Ishikawa (cell line): Measurements from ENCODE around the gene RAB19.
A peak's percentile ranks its signal among the peaks of the same experiment; 100 is the strongest.

Source experiments
- CEBPB ChIP-seq: IDR thresholded peaks from 2 replicates; pipeline ENCODE4 v1.6.1; 2012
- CREB1 ChIP-seq: IDR thresholded peaks from 2 replicates; pipeline ENCODE4 v1.6.1; 2012; ENCODE audit warnings: low read depth
- EGR1 ChIP-seq: IDR thresholded peaks from 2 replicates; pipeline ENCODE4 v1.6.1; 2012
- EP300 ChIP-seq: IDR thresholded peaks from 2 replicates; pipeline ENCODE4 v1.6.1; 2012; ENCODE audit warnings: borderline replicate concordance
- FOXM1 ChIP-seq: IDR thresholded peaks from 2 replicates; pipeline ENCODE4 v1.6.1; 2012; ENCODE audit warnings: low read depth, borderline replicate concordance
- NFIC ChIP-seq: IDR thresholded peaks from 2 replicates; pipeline ENCODE4 v1.6.1; 2012
- RAD21 ChIP-seq: IDR thresholded peaks from 2 replicates; pipeline ENCODE4 v1.6.1; 2012; ENCODE audit warnings: low read depth
- TAF1 ChIP-seq: IDR thresholded peaks from 2 replicates; pipeline ENCODE4 v1.6.1; 2012; ENCODE audit warnings: low read depth, mild to moderate bottlenecking
- TCF12 ChIP-seq: IDR thresholded peaks from 2 replicates; pipeline ENCODE4 v1.6.1; 2012; ENCODE audit warnings: low read depth
- TEAD4 ChIP-seq: IDR thresholded peaks from 2 replicates; pipeline ENCODE4 v1.6.1; 2012
- YY1 ChIP-seq: IDR thresholded peaks from 2 replicates; pipeline ENCODE4 v1.6.1; 2012; ENCODE audit warnings: low read depth
- ZBTB7A ChIP-seq: IDR thresholded peaks from 2 replicates; pipeline ENCODE4 v1.6.1; 2012; ENCODE audit warnings: low read depth
- TF ChIP-seq, protein P1 (sequence below): IDR thresholded peaks from 2 replicates; pipeline ENCODE4 v1.6.1; 2012; ENCODE audit warnings: low read depth, mild to moderate bottlenecking
- TF ChIP-seq, protein P2 (sequence below): IDR thresholded peaks from 2 replicates; pipeline ENCODE4 v1.6.1; 2012
- TF ChIP-seq, protein P3 (sequence below): IDR thresholded peaks from 2 replicates; pipeline ENCODE4 v1.6.1; 2012

Gene RAB19

DNA sequence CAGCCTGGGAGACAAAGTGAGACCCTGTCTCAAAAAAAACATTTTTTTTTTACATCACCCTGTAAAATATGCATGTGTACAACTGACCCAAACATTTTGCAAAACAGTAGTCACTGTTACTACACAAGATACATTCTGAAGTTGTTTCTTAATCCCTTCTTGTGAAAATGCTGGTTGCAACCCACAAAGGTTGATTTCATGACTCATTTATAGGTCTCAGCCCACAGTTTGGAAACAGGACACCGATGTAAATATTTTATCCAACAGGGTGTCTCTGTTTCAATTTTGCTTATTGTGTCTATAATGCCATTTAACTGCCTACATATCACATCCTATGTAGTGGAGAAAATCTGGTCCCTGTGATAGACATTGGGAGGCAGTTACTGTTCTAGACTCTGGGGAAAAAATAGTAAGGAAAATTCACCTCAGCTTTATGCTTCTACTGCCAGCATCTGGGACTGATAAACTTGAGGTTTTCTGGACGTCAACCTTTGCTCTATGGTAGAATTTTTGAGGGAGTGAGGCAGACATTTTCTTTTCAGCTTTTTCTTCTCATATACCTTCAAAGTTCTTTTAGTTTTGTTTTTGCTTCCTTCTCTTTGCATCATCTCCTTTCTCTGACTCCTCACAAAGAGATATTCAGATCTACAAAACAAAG, 1.6 kb upstream of the RAB19 start:
- TF ChIP-seq TCF12: no peak
- TF ChIP-seq, protein P1, sequence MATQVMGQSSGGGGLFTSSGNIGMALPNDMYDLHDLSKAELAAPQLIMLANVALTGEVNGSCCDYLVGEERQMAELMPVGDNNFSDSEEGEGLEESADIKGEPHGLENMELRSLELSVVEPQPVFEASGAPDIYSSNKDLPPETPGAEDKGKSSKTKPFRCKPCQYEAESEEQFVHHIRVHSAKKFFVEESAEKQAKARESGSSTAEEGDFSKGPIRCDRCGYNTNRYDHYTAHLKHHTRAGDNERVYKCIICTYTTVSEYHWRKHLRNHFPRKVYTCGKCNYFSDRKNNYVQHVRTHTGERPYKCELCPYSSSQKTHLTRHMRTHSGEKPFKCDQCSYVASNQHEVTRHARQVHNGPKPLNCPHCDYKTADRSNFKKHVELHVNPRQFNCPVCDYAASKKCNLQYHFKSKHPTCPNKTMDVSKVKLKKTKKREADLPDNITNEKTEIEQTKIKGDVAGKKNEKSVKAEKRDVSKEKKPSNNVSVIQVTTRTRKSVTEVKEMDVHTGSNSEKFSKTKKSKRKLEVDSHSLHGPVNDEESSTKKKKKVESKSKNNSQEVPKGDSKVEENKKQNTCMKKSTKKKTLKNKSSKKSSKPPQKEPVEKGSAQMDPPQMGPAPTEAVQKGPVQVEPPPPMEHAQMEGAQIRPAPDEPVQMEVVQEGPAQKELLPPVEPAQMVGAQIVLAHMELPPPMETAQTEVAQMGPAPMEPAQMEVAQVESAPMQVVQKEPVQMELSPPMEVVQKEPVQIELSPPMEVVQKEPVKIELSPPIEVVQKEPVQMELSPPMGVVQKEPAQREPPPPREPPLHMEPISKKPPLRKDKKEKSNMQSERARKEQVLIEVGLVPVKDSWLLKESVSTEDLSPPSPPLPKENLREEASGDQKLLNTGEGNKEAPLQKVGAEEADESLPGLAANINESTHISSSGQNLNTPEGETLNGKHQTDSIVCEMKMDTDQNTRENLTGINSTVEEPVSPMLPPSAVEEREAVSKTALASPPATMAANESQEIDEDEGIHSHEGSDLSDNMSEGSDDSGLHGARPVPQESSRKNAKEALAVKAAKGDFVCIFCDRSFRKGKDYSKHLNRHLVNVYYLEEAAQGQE: no peak
- no peak for TF ChIP-seq YY1
- TF ChIP-seq NFIC: no peak
- no peak for TF ChIP-seq TAF1
- TF ChIP-seq, protein P2, sequence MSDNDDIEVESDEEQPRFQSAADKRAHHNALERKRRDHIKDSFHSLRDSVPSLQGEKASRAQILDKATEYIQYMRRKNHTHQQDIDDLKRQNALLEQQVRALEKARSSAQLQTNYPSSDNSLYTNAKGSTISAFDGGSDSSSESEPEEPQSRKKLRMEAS: no peak
- no peak for TF ChIP-seq ZBTB7A
- no peak for TF ChIP-seq EP300
- TF ChIP-seq RAD21: no peak
- TF ChIP-seq CEBPB: no peak

DNA sequence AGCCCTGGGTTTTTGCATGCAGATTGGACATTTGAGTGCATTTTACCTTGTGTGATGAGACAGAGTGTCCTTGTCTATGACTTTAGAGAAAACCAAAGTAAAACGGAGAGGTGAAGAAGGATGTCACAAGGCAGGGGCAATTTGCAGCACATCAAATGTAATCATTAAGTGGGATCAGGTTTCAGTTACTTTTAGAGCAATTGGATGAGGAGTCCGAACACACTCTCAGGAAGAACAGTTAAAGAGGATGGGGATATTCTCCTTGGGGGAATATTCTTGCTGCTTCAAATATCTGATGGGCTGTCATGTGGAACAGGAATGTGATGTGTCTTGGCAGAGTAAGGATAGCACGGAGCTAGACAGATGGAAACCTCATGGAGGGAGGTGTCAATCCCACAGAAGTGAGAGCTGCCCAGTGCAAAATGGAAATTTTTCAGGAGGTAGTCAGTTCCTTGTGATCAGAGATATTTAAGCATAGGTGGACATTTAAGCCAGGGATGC, 757 bp downstream of the RAB19 start:
- no peak for TF ChIP-seq YY1
- peak; percentile 92 for TF ChIP-seq TEAD4
- TF ChIP-seq, protein P2: 0 out of 2 replicates have a peak, but pooled peaks have one; percentile 20

GRCh38 chr7:140415361-140415760, 11.5 kb downstream of the RAB19 start:
- TF ChIP-seq EP300: no peak
- TF ChIP-seq RAD21: no peak
- no peak for TF ChIP-seq TEAD4
- TF ChIP-seq, protein P2: no peak
- TF ChIP-seq TCF12: no peak

- TF ChIP-seq EGR1 (no peak), CREB1 (no peak), RAD21 (no peak), NFIC (no peak), FOXM1 (no peak), EP300 (no peak), CEBPB (no peak)
- TF ChIP-seq, protein P2: no peak
These were observed 12.7 kb downstream of the RAB19 start for GRCh38 chr7:140416560-140416959.

DNA sequence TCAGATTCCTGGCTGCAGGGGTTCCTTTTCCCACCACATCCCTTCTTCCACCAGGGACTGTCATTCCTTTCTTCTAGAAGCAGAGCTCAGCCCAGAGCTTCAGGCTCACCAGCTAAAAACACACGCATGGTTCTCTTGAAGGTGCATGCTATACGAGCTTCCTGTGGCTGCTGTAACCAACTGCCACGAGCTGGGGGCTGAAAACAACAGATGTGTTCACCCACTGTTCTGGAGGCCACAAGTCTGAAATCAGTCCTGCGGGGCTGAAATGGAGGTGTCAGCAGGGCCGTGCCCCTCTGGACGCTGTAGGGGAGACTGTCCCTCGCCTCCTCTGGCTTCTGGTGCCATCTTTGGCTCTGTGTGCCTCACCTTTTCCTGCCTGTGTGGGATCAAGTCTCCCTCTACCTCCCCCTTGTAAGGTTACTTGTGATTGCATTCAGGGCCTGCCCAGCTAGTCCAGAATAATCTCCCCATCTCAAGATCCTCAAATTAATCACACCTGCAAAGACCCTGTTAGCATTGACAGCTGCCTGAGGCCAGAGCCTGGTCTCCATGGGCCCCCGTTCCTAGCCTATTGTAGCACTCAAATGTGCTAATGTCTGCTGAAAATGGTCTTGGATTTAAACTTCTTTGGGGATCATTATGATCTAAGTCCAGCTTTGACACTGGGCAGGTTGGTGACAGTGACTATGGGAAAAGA, 13.7 kb downstream of the RAB19 start:
- TF ChIP-seq, protein P1: no peak
- TF ChIP-seq, protein P2: no peak

DNA sequence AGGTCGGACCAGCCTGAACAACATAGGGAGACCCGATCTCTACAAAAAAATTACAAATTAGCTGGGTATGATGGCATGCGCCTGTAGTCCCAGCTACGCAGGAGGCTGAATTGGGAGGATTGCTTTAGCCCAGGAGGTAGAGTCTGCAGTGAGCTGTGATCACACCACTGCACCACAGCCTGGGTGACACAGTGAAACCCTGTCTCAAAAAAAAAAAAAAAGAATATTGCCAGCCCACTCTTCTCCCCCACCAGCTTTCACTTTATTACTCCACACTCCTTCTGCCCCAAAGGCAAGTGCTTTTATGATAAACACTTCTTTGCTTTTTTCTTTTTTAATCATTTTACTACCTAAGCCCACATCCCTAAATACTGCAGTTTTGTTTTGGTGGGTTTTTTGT, 14.8 kb downstream of the RAB19 start:
- TF ChIP-seq TAF1 (no peak), TCF12 (no peak), YY1 (no peak), ZBTB7A (no peak), EGR1 (no peak), RAD21 (no peak), CEBPB (no peak), FOXM1 (no peak), CREB1 (no peak), EP300 (no peak), NFIC (no peak)
- TF ChIP-seq, protein P1: no peak
- TF ChIP-seq, protein P2: no peak
- TF ChIP-seq, protein P3, sequence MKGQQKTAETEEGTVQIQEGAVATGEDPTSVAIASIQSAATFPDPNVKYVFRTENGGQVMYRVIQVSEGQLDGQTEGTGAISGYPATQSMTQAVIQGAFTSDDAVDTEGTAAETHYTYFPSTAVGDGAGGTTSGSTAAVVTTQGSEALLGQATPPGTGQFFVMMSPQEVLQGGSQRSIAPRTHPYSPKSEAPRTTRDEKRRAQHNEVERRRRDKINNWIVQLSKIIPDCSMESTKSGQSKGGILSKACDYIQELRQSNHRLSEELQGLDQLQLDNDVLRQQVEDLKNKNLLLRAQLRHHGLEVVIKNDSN: no peak
